Eye (tissue), 1 donor: ENCODE data around the gene KLHL36.
"Not testable (repeated sequence)": the region's sequence is repeated elsewhere in the genome, so short reads cannot be mapped to it uniquely, and the experiment has no call there.

Experiments used
- DNase-seq: peaks from one replicate; pipeline ENCODE4 v3.0.0-alpha.2; 2015

Gene KLHL36

GRCh38 chr16:84673561-84673960 is 25.2 kb downstream of the KLHL36 start:
- DNase-seq: no peak

DNA sequence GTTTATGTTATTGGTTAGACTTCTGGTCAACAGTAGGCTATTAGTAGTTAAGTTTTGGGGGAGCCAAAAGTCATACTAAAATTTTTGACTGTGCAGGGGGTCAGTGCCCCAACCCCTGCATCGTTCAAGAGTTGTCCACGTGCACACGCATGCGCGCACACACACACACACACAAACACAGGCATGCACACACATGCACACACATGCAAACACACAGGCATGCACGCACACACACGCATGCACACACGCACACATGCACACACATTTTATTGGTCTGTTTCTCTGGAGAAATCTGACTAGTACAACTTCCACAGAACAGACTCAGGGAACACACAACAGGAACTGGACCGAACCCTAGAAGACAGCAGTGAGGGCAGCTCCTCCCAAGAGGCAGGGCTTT is 27.1 kb downstream of the KLHL36 start:
- DNase-seq: no peak

- DNase-seq: no peak
Measured at GRCh38 chr16:84675884-84676283, 27.6 kb downstream of the KLHL36 start.

GRCh38 chr16:84677017-84677803 is 28.9 kb downstream of the KLHL36 start:
- DNase-seq: no peak

- peak; percentile 29 for DNase-seq
Measured at GRCh38 chr16:84677849-84678248, 29.5 kb downstream of the KLHL36 start.

DNA sequence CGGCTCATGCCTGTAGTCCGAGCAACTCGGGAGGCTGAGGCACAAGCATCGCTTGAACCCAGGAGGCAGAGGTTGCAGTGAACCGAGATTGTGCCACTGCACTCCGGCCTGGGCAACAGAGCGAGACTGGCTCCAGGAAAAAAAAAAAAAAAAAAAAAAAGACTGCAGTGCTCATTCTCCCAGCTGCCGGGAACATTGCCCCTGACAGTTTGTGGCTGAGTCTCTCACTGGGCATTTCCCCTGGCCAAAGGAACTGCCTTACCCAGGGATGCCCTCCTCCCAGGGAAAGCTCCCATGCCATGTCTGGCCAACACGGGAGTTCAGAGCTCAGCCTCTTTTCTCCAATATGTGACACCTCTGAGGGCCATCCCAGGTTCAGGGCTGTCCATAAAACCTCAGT is 30.2 kb downstream of the KLHL36 start:
- no peak for DNase-seq

GRCh38 chr16:84680165-84680842 is 32.0 kb downstream of the KLHL36 start:
- no peak for DNase-seq

GRCh38 chr16:84680843-84681629 is 32.7 kb downstream of the KLHL36 start:
- DNase-seq: no peak

DNA sequence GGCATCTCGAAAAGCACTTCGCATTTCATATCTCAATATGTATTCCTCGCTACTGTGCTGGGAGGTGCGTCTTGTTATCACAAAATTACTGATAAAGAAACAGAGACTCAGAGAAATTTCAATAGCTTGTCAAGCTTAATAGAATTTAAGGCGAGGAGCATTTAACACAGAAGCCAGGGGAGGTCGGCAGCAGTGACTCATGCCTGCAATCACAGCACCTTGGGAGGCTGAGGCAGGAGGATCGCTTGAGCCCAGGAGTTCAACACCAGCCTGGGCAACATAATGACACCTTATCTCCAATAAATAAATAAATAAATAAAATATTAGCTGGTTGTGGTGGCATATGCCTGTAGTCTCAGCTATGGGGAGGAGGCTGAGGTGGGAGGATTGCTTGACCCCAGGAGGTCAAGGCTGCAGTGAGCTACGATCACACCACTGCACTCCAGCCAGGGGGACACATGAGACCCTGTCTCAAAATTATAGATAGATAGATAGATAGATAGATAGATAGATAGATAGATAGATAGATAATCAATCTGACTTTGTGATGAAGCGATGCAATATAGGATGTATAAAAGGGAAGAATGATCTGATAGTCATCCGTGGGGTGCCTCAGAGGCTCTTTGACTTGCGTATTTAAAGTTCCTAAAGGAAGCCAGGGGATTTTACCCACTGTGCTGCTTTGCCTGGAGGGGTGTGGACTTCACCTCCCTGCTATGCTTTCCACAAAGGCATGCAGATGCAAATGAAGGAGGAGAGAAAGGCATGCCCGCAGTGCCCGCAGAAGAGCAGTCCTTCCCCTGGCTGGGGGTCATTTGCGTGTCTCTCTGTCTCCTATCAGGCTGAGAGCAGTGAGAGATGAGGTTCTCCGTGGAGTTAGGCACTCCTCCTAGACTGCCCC is 35.6 kb downstream of the KLHL36 start:
- no peak for DNase-seq

DNA sequence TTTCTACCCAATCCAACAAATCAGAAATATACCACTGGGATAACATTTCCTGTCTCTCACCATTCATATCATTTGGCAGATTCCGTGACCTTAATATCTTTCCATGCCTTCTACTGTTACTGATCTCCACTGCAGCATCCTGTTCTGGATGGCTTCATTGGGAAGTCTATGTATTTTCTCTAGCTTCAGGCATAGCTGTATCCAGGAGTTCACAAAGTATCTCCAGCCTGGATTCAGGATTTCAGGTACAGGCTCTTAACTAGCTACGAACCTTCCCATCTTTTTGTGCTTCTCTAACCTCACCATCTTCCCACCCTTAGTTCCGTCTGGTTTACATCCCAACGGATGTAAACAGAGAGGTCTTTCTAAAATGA is 36.3 kb downstream of the KLHL36 start:
- no peak for DNase-seq

DNA sequence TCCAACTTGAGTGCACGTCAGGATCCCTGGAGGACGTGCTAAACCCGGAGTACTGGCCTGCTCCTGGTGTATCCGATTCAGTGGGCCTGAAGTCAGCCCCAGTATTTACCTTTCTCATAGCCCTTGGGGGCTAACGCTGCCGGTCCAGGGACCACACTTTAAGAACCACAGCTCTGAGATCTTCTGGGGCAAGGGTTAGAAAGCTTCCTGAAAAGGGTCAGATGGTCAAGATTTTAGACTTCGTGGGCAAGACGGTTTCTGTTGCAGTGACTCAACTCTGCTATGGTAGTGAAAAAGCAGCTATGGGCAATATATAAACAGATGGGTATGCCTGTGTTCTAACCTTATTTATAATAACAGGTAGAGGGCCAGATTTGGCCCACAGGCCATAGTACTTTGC is 36.9 kb downstream of the KLHL36 start:
- DNase-seq: no peak

DNA sequence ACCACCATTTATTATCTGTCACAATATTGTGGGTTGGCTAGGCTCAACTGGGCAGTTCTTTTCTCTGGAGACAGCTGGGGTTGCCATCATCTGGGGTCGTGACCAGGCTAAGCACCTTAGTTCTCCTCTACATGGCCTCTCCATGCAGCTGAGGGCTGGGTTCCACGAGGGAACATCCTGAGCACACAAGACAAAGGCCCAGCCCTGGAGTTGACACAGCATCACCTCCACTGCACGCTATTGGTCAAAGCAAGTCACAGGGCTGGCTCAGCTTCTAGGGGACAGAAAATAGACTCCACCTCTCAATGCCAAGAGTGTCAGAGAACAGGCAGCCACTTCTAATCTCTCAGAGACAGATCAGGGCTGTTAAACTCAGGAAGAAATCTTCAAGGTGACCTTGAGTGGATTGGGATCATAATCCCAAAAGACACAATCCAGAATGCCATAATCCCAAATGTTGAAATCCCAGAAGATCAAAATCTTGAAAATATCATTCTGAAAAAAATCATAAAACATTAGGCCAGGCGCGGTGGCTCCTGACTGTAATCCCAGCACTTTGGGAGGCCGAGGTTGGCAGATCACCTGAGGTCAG is 38.5 kb downstream of the KLHL36 start:
- no peak for DNase-seq

GRCh38 chr16:84687715-84688114 is 39.4 kb downstream of the KLHL36 start:
- peak; percentile 71 for DNase-seq

DNA sequence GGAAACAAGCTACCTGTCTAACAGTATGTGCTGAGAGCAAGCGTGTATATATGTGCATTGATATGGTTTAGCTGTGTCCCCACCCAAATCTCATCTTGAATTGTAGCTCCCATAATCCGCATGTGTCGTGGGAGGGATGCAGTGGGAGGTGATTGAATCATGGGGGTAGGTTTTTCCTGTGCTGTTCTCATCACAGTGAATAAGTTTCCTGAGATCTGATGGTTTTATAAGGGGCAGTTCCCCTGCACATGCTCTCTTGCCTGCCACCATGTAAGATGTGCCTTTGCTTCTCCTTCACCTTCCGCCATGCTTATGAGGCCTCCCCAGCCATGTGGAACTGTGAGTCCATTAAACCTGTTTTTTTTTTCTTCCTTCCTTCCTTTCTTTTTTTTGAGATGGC is 39.9 kb downstream of the KLHL36 start:
- DNase-seq: not testable (repeated sequence)

- DNase-seq: peak; percentile 16
Measured at GRCh38 chr16:84689111-84689510, 40.8 kb downstream of the KLHL36 start.

DNA sequence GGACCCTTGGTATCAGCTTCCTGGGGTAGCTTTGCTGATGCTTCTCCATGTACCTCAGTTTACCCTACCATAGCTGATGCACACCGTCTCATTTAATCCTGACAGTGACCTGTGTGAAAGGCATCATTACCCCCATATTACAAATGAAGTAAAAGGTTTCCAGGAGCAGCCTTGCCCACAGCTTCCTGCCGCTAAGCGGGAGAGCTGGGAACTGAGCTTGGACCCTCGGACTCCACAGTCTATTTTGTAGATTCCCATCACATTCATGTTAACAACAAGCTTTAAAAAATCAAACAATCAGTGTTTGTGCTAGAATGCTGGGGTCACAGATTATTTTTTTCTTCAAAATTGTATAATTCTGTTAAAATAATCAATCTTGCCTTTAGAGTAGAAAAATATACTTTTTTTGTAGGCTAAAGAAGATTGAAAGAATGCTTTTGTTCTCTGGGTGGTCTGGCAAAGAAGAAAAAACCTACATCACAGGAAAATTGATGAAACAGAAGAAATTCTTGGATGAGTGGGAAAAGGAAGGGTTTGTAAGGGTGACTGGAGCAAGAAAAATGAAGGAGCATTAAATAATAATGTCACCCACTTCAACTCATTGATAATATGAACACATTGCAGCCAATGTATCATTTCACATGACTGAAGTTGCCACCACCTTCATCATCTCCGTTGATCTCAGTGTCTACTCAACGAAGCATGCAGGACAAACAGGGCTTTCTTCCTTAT is 41.9 kb downstream of the KLHL36 start:
- DNase-seq: peak; percentile 12

DNA sequence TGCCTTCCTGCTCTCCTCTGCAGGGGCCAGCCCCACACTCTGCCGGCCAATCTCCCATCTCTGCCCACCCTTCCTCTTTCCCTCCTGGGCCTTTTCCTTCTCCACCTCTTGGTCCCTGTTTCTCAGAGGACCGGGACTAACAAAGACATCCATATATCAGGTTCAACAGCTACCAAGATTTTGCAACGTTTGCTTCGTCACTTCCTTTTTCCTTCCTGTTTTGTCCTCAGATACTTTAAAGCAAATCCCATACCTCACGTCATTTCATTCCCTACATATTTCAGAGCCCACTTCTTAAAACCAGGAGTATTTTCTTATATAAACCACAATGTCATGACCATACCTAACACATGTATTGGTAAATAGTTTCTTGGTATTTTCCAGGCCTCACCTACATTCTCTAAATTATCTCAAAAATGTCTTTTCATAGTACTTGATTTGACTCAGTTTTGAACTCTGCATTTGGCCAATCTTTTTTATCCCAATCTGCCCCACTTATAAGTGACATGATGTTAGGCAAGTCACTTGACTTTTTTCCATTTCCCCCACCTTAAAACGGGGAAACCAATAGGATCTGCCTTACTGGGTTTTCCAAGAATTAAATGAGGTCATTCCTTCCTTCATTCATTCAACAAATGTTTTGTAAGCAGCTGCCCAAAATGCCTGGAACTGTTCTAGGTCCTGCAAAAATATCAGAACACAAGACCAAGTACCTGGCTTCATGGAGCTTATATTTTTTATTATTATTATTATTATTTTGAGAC is 44.3 kb downstream of the KLHL36 start:
- DNase-seq: no peak

GRCh38 chr16:84693869-84694268 is 45.6 kb downstream of the KLHL36 start:
- DNase-seq: not testable (repeated sequence)

DNA sequence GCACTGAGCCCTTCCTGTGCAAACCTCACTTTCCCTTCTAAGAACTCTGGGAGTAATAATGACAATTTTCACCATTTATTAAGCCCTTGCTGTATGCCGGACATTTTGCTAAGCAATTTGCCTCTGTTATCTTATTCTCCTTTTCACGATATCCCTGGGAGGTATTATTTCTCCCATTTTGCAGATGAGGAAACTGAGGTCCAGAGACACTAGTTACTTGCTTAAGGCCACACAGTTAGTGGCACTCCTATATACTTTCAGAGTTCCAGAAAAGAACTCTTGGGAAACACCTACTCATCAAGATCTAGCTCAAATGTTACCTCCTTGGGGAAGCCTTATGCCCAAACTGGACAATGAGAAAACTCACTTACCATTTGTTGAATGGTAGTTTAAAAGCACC is 46.7 kb downstream of the KLHL36 start:
- DNase-seq: no peak

DNA sequence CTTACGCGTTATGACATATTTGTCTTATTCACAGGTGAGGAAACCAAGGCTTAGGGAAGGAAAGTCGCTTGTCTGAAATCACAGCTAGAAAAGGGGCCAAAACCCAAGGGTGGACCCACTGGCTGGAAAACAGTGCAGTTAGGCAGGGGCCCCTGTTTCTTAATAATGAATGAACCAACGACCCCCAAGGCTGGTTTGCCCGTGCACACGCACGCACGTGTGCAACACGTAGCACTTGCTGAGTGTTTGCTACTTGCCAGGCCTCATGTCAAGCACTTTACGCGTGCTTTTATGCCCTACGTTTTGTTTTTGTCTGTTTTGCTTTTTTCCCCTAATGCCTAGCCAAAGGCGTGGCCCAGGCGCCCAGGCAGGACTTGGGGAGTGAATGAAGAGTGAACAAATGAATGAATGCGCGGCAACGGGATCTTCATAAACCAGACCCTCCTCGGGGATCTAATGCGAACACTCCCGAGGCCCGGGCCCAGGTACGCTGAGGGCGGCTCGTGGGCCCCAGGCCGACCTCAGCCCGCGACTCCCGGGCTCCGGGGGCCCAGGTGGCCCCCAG is 50.9 kb downstream of the KLHL36 start:
- DNase-seq: no peak
